Stomach (tissue), 4 donors: Measurements from ENCODE around the gene VAV2.

ENCODE experiments used
- EP300 ChIP-seq: sonication (generic); formaldehyde crosslinking; IDR thresholded peaks from one replicate; pipeline ENCODE4 v1.6.1; 2017; ENCODE audit warnings: antibody characterized with exemption
- POLR2A ChIP-seq, 4 donors: fragments of 450-650 bp; IDR thresholded peaks; one replicate each; pipeline ENCODE4 v1.6.1; 2016; ENCODE audit warnings: antibody characterized with exemption in 4 of 4, control low read depth in 2 of 4, mild to moderate bottlenecking in 1 of 4, moderate library complexity in 1 of 4
- POLR2AphosphoS5 ChIP-seq, 3 donors: sonication (generic); formaldehyde crosslinking; IDR thresholded peaks; one replicate each; pipeline ENCODE4 v1.6.1; 2016; ENCODE audit warnings: antibody characterized with exemption in 3 of 3
- TF ChIP-seq, protein P1 (sequence below), 7 experiments: fragments of 450-650 bp in 4 of 7; fragments of 200-600 bp in 3 of 7; sonication (generic) in 3 of 7; IDR thresholded peaks; one replicate each; pipeline ENCODE4 v1.5.1; 2016 to 2019; ENCODE audit warnings: antibody characterized with exemption in 7 of 7, control low read depth in 2 of 7, mild to moderate bottlenecking in 1 of 7

DNA sequence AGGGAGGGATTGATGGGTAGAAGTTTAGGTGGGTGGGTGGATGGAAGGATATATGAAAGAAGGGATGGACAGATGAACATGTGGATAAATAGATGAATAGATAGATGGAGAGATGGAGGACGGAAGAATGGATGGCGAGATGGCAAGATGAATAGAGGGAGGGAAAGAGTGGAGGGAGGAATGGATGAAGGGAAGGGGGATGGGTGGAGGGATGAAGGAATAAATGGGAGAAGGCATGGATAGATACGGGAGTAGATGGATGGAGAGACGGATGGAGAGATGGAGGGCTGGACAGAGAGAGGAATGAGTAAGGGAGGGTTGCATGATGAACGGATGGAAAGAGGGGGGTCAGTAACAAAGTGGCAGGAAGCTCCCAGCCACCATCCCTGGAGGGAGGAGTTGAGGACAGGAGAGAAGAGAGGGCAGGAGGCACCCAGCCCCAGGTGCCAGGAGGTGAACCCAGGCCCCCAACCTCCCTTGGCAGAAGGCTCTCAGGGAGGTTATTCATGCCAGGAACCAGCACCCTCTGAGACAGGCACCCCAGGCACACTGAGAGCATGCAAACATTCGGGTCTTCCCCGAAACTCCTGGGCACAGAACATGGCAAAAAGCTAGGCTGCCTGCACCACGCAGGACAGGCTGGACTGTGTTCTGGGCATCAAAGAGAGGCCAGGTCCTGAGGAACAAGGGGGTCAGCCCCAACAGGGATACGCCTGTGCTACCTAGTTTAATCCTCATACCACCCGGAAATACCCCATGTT lies 263.1 kb downstream of the VAV2 start:
- TF ChIP-seq, protein P1, sequence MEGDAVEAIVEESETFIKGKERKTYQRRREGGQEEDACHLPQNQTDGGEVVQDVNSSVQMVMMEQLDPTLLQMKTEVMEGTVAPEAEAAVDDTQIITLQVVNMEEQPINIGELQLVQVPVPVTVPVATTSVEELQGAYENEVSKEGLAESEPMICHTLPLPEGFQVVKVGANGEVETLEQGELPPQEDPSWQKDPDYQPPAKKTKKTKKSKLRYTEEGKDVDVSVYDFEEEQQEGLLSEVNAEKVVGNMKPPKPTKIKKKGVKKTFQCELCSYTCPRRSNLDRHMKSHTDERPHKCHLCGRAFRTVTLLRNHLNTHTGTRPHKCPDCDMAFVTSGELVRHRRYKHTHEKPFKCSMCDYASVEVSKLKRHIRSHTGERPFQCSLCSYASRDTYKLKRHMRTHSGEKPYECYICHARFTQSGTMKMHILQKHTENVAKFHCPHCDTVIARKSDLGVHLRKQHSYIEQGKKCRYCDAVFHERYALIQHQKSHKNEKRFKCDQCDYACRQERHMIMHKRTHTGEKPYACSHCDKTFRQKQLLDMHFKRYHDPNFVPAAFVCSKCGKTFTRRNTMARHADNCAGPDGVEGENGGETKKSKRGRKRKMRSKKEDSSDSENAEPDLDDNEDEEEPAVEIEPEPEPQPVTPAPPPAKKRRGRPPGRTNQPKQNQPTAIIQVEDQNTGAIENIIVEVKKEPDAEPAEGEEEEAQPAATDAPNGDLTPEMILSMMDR (IDR thresholded peaks at IDR 0.05), result no peak
- TF ChIP-seq POLR2A (IDR thresholded peaks at IDR 0.05), result no peak
- TF ChIP-seq EP300, result no peak
- no peak for TF ChIP-seq POLR2AphosphoS5 (IDR thresholded peaks at IDR 0.05)
